Activated T-helper 2 cell treated with anti-CD3 and anti-CD28 coated beads, Interferon-gamma antibody, Interleukin-2, Interleukin-4, amounts not matched to agents 10 μg/mL and 5 μg/mL and 100 μg/mL, durations not matched to agents 14 hours and 24 hours and 36 hours (primary cell): ENCODE data around the gene ZBTB49. TPM values are rescaled to one million over a fixed set of nuclear protein-coding genes. Genes with fewer than 3 reads are reported as not detected.

ENCODE experiments used
- DNase-seq: peaks from one replicate; pipeline ENCODE4 v3.0.0; 2021; ENCODE audit warnings: low spot score
- H3K27ac Mint-ChIP-seq: one replicate; pipeline ENCODE4 v1.8.0; 2021; ENCODE audit warnings: mixed read lengths
- H3K27me3 Mint-ChIP-seq: one replicate; pipeline ENCODE4 v1.8.0; 2021; ENCODE audit warnings: low read depth, mixed read lengths
- H3K36me3 Mint-ChIP-seq: one replicate; pipeline ENCODE4 v1.8.0; 2021; ENCODE audit warnings: low read depth, mixed read lengths
- H3K4me1 Mint-ChIP-seq: one replicate; pipeline ENCODE4 v1.8.0; 2021; ENCODE audit warnings: low read depth, mixed read lengths
- H3K4me3 Mint-ChIP-seq: one replicate; pipeline ENCODE4 v1.8.0; 2021; ENCODE audit warnings: low read depth, mild to moderate bottlenecking, moderate library complexity, mixed read lengths
- H3K9me3 Mint-ChIP-seq: one replicate; pipeline ENCODE4 v1.8.0; 2021; ENCODE audit warnings: mixed read lengths
- intact Hi-C: fragments of 100-400 bp; cut with micrococcal nuclease; formaldehyde crosslinking; loops from one replicate; pipeline ENCODE4 v1.15.1; 2023
- total RNA-seq: library from RNA; stranded (reverse); gene quantifications from 2 replicates; pipeline ENCODE4 v1.2.3, GENCODE V29; 2022

The ZBTB49 gene
- total RNA-seq, 1 donor from 2014 or later = 6.7 TPM

DNA sequence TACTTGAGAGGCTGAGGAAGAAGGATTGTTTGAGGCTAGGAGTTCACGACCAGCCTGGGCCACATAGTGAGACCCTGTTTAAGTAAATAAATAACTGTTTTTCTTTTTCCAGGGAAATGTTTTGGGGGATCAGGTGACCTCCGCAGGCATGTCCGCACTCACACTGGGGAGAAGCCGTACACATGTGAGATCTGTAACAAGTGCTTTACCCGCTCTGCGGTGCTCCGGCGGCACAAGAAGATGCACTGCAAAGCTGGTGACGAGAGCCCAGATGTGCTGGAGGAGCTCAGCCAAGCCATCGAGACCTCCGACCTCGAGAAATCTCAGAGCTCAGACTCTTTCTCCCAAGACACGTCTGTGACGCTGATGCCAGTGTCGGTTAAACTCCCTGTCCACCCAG, 30.5 kb downstream of the ZBTB49 start:
- no peak for DNase-seq
- Mint-ChIP-seq H3K4me1 (no peaks in the 10 kb centered on the region), H3K27ac (no peak overlapping the region), H3K9me3 (no peaks in the 10 kb centered on the region), H3K36me3 (peaks cover 14% of the 10 kb centered on the region), H3K4me3 (no peak overlapping the region), H3K27me3 (no peaks in the 10 kb centered on the region)
- intact Hi-C loops = no loop called here

DNA sequence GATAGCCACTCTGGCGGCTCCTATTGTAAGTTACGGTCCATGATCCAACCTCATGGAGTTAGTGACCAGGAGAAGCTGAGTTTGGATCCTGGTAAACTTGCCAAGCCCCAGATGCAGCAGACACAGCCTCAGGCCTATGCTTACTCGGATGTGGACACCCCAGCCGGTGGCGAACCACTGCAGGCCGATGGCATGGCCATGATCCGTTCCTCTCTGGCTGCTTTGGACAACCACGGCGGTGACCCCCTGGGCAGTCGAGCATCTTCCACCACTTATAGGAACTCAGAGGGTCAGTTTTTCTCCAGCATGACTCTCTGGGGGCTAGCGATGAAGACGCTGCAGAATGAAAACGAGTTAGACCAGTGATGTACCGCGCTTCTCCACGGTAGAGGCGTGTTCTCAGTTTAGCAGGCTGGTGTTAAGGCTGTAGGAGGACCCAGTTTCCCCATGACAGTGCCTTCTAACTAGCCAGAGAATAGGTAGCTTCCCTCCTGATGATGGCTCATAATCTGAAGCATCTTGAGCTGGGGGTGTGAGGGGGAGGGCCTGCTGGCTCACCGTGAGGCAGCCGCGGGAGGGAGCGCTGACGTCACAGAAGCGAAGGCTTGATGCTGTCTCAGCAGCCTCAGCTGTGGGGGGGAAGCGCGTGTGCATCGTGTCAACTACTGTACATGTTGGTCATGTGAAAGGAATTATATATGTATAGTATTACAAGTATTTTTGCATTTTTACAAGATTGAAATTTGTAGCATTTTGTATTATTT, 31.1 kb downstream of the ZBTB49 start:
- peaks cover 14% of the 10 kb centered on the region for H3K36me3 Mint-ChIP-seq
- H3K27ac Mint-ChIP-seq = no peak overlapping the region
- no peak for DNase-seq
- H3K9me3 Mint-ChIP-seq = no peaks in the 10 kb centered on the region
- no peaks in the 10 kb centered on the region for H3K4me1 Mint-ChIP-seq
- no peaks in the 10 kb centered on the region for H3K27me3 Mint-ChIP-seq
- H3K4me3 Mint-ChIP-seq = no peak overlapping the region
- intact Hi-C loops = no loop called here

- H3K4me1 Mint-ChIP-seq = no peaks in the 10 kb centered on the region
- H3K27me3 Mint-ChIP-seq = no peaks in the 10 kb centered on the region
- no peaks in the 10 kb centered on the region for H3K9me3 Mint-ChIP-seq
- intact Hi-C loops = no loop called here
- H3K27ac Mint-ChIP-seq = no peak overlapping the region
- DNase-seq = no peak
- no peak overlapping the region for H3K4me3 Mint-ChIP-seq
- peaks cover 12% of the 10 kb centered on the region for H3K36me3 Mint-ChIP-seq
Measured at GRCh38 chr4:4321951-4322688, 32.1 kb downstream of the ZBTB49 start.

DNA sequence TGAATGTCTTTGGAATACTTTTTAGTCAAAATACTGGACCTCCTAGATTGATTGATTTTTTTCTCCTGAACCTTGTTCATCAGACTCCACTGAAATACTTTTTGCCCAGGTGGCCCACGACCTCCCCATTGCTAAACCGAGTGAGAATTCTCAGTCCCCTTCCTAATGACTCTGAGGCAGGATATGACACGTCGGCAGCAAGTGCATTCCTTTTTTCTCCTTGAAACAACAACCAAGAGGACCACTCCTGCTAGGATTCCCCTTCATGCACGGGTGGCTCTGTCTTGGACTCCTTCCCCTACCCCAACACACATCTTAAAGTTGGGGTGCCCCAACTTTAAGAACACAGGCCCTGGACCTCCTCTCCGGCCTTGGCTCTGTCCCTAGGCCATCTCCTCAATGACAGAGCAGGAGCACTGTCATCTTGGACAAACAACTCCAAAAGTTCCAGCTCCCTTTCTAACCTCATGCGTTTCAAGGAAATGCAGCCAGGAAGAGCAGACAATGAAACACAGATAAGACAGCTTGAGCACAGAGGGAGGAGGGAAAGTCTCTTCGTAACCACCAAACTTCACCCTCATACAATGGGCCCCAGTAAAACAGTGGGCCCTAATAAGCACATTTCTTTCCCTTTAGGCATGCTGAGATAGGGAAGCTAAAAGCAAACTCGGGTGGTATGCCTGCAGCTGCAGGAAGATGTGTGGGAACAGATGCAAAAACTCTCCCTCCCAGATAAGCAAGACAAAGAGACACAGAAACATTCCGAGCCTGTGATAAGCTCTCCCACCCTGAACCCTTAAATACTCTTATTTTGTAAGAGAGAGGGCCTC, 33.9 kb downstream of the ZBTB49 start:
- DNase-seq = no peak
- intact Hi-C loops = no loop called here
- no peaks in the 10 kb centered on the region for H3K4me1 Mint-ChIP-seq
- no peaks in the 10 kb centered on the region for H3K27me3 Mint-ChIP-seq
- peaks cover 12% of the 10 kb centered on the region for H3K36me3 Mint-ChIP-seq
- H3K9me3 Mint-ChIP-seq = no peaks in the 10 kb centered on the region
- no peak overlapping the region for H3K27ac Mint-ChIP-seq
- no peak overlapping the region for H3K4me3 Mint-ChIP-seq

DNA sequence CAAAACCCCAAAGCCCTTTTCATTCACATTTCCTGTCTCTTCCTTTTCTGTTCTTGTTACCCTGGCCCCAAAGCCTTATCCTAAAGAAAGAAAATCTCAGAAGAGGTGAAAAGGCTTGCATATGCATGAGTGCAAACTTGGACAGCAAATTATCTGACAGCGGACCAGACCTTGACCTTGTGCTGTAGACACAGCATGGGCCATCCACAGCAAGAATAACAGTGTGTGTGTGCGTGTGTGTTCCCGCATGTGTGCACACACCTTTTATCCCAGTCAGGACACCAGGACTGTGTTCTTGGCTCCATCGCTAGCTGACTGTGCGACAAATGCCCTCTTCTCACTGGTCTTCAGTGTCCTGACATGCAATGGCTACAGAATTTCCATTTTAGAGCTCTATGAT, 35.3 kb downstream of the ZBTB49 start:
- DNase-seq = no peak
- no peaks in the 10 kb centered on the region for H3K9me3 Mint-ChIP-seq
- H3K27ac Mint-ChIP-seq = no peak overlapping the region
- intact Hi-C loops = no loop called here
- peaks cover 12% of the 10 kb centered on the region for H3K36me3 Mint-ChIP-seq
- no peak overlapping the region for H3K4me3 Mint-ChIP-seq
- no peaks in the 10 kb centered on the region for H3K4me1 Mint-ChIP-seq
- no peaks in the 10 kb centered on the region for H3K27me3 Mint-ChIP-seq

- intact Hi-C loops = no loop called here
- Mint-ChIP-seq H3K9me3 (no peaks in the 10 kb centered on the region), H3K4me3 (no peak overlapping the region), H3K27ac (no peak overlapping the region), H3K4me1 (no peaks in the 10 kb centered on the region), H3K27me3 (no peaks in the 10 kb centered on the region), H3K36me3 (peaks cover 7% of the 10 kb centered on the region)
- DNase-seq = no peak
Measured at GRCh38 chr4:4326166-4326565, 36.1 kb downstream of the ZBTB49 start.

GRCh38 chr4:4327652-4328121, 37.6 kb downstream of the ZBTB49 start:
- no peaks in the 10 kb centered on the region for H3K4me1 Mint-ChIP-seq
- DNase-seq = no peak
- no peak overlapping the region for H3K4me3 Mint-ChIP-seq
- intact Hi-C loops = no loop called here
- no peaks in the 10 kb centered on the region for H3K27me3 Mint-ChIP-seq
- peaks cover 2% of the 10 kb centered on the region for H3K36me3 Mint-ChIP-seq
- no peak overlapping the region for H3K27ac Mint-ChIP-seq
- H3K9me3 Mint-ChIP-seq = no peaks in the 10 kb centered on the region

DNA sequence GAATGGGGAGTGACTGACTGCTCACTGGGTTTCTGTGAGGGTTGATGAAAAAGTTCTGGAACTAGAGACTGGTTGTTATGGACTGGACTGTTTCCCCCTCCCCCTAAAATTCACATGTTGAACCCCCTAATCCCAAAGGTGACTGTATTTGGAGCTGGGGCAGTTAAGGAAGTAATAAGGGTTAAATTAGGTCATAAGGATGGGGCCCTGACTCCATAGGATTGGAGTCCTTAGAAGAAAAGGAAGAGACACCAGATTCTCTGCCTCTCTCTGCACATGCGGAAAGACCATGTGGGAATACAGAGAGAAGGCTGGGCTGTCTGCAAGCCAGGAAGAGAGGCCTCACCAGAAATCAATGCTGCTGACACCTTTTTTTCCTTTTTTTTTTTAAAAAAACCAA, 38.2 kb downstream of the ZBTB49 start:
- H3K4me1 Mint-ChIP-seq = no peaks in the 10 kb centered on the region
- no peaks in the 10 kb centered on the region for H3K36me3 Mint-ChIP-seq
- DNase-seq = no peak
- intact Hi-C loops = no loop called here
- H3K4me3 Mint-ChIP-seq = no peak overlapping the region
- H3K27ac Mint-ChIP-seq = no peak overlapping the region
- no peaks in the 10 kb centered on the region for H3K9me3 Mint-ChIP-seq
- H3K27me3 Mint-ChIP-seq = no peaks in the 10 kb centered on the region

GRCh38 chr4:4328840-4329239, 38.8 kb downstream of the ZBTB49 start:
- intact Hi-C loops = no loop called here
- Mint-ChIP-seq H3K27me3 (no peaks in the 10 kb centered on the region), H3K36me3 (no peaks in the 10 kb centered on the region), H3K27ac (no peak overlapping the region), H3K9me3 (no peaks in the 10 kb centered on the region), H3K4me3 (no peak overlapping the region), H3K4me1 (no peaks in the 10 kb centered on the region)
- DNase-seq = no peak

GRCh38 chr4:4329496-4329895, 39.4 kb downstream of the ZBTB49 start:
- intact Hi-C loops = no loop called here
- no peak overlapping the region for H3K27ac Mint-ChIP-seq
- DNase-seq = no peak
- H3K9me3 Mint-ChIP-seq = no peaks in the 10 kb centered on the region
- H3K4me3 Mint-ChIP-seq = no peak overlapping the region
- no peaks in the 10 kb centered on the region for H3K36me3 Mint-ChIP-seq
- peaks cover under 1% of the 10 kb centered on the region for H3K4me1 Mint-ChIP-seq
- no peaks in the 10 kb centered on the region for H3K27me3 Mint-ChIP-seq

GRCh38 chr4:4330794-4331193, 40.7 kb downstream of the ZBTB49 start:
- peaks cover 4% of the 10 kb centered on the region for H3K4me1 Mint-ChIP-seq
- intact Hi-C loops = no loop called here
- H3K4me3 Mint-ChIP-seq = no peak overlapping the region
- no peaks in the 10 kb centered on the region for H3K27me3 Mint-ChIP-seq
- H3K9me3 Mint-ChIP-seq = no peaks in the 10 kb centered on the region
- no peaks in the 10 kb centered on the region for H3K36me3 Mint-ChIP-seq
- no peak for DNase-seq
- H3K27ac Mint-ChIP-seq = no peak overlapping the region

GRCh38 chr4:4332529-4332928, 42.5 kb downstream of the ZBTB49 start:
- no peak for DNase-seq
- H3K36me3 Mint-ChIP-seq = no peaks in the 10 kb centered on the region
- H3K4me3 Mint-ChIP-seq = no peak overlapping the region
- H3K4me1 Mint-ChIP-seq = peaks cover 4% of the 10 kb centered on the region
- intact Hi-C loops = no loop called here
- no peak overlapping the region for H3K27ac Mint-ChIP-seq
- no peaks in the 10 kb centered on the region for H3K27me3 Mint-ChIP-seq
- H3K9me3 Mint-ChIP-seq = no peaks in the 10 kb centered on the region

GRCh38 chr4:4333265-4333706, 43.2 kb downstream of the ZBTB49 start:
- peaks cover 4% of the 10 kb centered on the region for H3K4me1 Mint-ChIP-seq
- H3K36me3 Mint-ChIP-seq = no peaks in the 10 kb centered on the region
- H3K9me3 Mint-ChIP-seq = no peaks in the 10 kb centered on the region
- H3K27ac Mint-ChIP-seq = no peak overlapping the region
- H3K4me3 Mint-ChIP-seq = no peak overlapping the region
- no peaks in the 10 kb centered on the region for H3K27me3 Mint-ChIP-seq
- DNase-seq = no peak
- intact Hi-C loops = no loop called here
